Activated T-helper 2 cell treated with anti-CD3 and anti-CD28 coated beads, Interferon-gamma antibody, Interleukin-2, Interleukin-4, amounts not matched to agents 10 μg/mL and 5 μg/mL and 100 μg/mL, durations not matched to agents 14 hours and 24 hours and 36 hours (primary cell): ENCODE data around the gene WHAMM. TPM values are rescaled to one million over a fixed set of nuclear protein-coding genes. Genes with fewer than 3 reads are reported as not detected.
"Not testable (repeated sequence)": the region's sequence is repeated elsewhere in the genome, so short reads cannot be mapped to it uniquely, and the experiment has no call there.

Source experiments
- DNase-seq: peaks from one replicate; pipeline ENCODE4 v3.0.0; 2021; ENCODE audit warnings: low spot score
- H3K27ac Mint-ChIP-seq: one replicate; pipeline ENCODE4 v1.8.0; 2021; ENCODE audit warnings: mixed read lengths
- H3K27me3 Mint-ChIP-seq: one replicate; pipeline ENCODE4 v1.8.0; 2021; ENCODE audit warnings: low read depth, mixed read lengths
- H3K36me3 Mint-ChIP-seq: one replicate; pipeline ENCODE4 v1.8.0; 2021; ENCODE audit warnings: low read depth, mixed read lengths
- H3K4me1 Mint-ChIP-seq: one replicate; pipeline ENCODE4 v1.8.0; 2021; ENCODE audit warnings: low read depth, mixed read lengths
- H3K4me3 Mint-ChIP-seq: one replicate; pipeline ENCODE4 v1.8.0; 2021; ENCODE audit warnings: low read depth, mild to moderate bottlenecking, moderate library complexity, mixed read lengths
- H3K9me3 Mint-ChIP-seq: one replicate; pipeline ENCODE4 v1.8.0; 2021; ENCODE audit warnings: mixed read lengths
- intact Hi-C: fragments of 100-400 bp; cut with micrococcal nuclease; formaldehyde crosslinking; loops from one replicate; pipeline ENCODE4 v1.15.1; 2023
- total RNA-seq: library from RNA; stranded (reverse); gene quantifications from 2 replicates; pipeline ENCODE4 v1.2.3, GENCODE V29; 2022

WHAMM gene
- total RNA-seq, 1 donor from 2014 or later: 4.2 TPM

DNA sequence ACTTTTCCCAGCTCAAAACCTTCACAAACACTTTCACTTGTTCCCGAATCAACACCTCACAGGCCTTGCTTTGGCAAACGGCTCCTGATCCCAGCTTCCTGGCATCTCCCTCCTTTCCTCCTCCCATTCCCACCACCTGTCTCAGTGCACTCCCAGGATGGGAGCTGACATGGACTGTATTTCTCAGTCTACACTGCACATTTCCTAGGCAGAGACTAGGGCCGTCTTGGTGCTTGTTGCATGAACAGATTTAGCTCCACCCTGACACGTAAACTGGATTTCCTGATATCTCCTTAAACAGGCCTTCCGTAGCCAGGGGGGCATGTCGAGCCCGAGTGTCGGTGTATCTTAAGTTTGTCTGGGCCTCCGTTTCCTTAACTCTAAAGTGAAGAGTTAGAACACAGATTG, 790 bp upstream of the WHAMM start:
- Mint-ChIP-seq H3K36me3 (peaks cover 19% of the 10 kb centered on the region), H3K4me1 (peaks cover 21% of the 10 kb centered on the region), H3K27ac (no peak overlapping the region), H3K9me3 (no peaks in the 10 kb centered on the region), H3K27me3 (peaks cover 23% of the 10 kb centered on the region), H3K4me3 (no peak overlapping the region)
- intact Hi-C loops: loop anchor here (5.0 kb wide), 1 partner anchor 259 kb away; the partner anchor contains the start of gene BTBD1
- DNase-seq: no peak

GRCh38 chr15:82810061-82810889, 847 bp downstream of the WHAMM start:
- peaks cover 14% of the 10 kb centered on the region for H3K27me3 Mint-ChIP-seq
- peak overlapping the region; percentile 87 for H3K4me3 Mint-ChIP-seq
- peak; percentile 40 for DNase-seq
- H3K27ac Mint-ChIP-seq: peak overlapping the region; percentile 95
- peaks cover 21% of the 10 kb centered on the region for H3K4me1 Mint-ChIP-seq
- peaks cover 33% of the 10 kb centered on the region for H3K36me3 Mint-ChIP-seq
- H3K9me3 Mint-ChIP-seq: no peaks in the 10 kb centered on the region
- intact Hi-C loops: loop anchor here (2.0 to 10.0 kb wide), 4 partner anchors 59 to 392 kb away; partner anchors contain the start of gene RPS17

- DNase-seq: peak; percentile 54
- Mint-ChIP-seq H3K4me1 (peaks cover 21% of the 10 kb centered on the region), H3K27me3 (peaks cover 11% of the 10 kb centered on the region), H3K9me3 (no peaks in the 10 kb centered on the region), H3K27ac (peak overlapping the region; percentile 95), H3K36me3 (peaks cover 40% of the 10 kb centered on the region), H3K4me3 (peak overlapping the region; percentile 87)
- intact Hi-C loops: loop anchor here (1.0 to 10.0 kb wide), 6 partner anchors 21 to 391 kb away; partner anchors contain the start of gene RPS17
These were observed 1.5 kb downstream of the WHAMM start for GRCh38 chr15:82810890-82811426.

DNA sequence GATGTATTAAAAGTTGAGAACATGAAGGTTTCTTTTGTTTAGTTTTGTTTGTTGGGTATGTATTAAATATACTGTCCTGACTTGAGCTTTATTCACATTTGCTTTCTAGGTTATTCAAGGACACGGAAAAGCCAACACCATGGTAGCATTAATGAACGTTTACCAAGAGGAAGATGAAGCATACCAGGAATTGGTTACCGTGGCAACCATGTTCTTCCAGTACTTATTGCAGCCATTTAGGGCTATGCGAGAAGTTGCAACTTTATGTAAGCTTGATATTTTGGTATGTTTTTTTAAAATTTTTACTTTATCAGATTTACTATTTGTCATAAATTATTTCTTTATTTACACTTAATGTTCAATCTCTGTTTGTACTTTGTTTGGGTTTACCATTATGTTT, 3.6 kb downstream of the WHAMM start:
- Mint-ChIP-seq H3K4me3 (no peak overlapping the region), H3K4me1 (peaks cover 21% of the 10 kb centered on the region), H3K27me3 (peaks cover 2% of the 10 kb centered on the region), H3K36me3 (peaks cover 52% of the 10 kb centered on the region), H3K9me3 (no peaks in the 10 kb centered on the region), H3K27ac (no peak overlapping the region)
- DNase-seq: no peak
- intact Hi-C loops: loop anchor here (5.0 to 10.0 kb wide), 3 partner anchors 154 to 389 kb away; partner anchors contain the start of gene RPS17

GRCh38 chr15:82820128-82820527, 10.7 kb downstream of the WHAMM start:
- no peak overlapping the region for H3K4me3 Mint-ChIP-seq
- intact Hi-C loops: no loop called here
- peaks cover 64% of the 10 kb centered on the region for H3K36me3 Mint-ChIP-seq
- H3K27ac Mint-ChIP-seq: no peak overlapping the region
- H3K4me1 Mint-ChIP-seq: no peaks in the 10 kb centered on the region
- no peaks in the 10 kb centered on the region for H3K9me3 Mint-ChIP-seq
- DNase-seq: no peak
- no peaks in the 10 kb centered on the region for H3K27me3 Mint-ChIP-seq

DNA sequence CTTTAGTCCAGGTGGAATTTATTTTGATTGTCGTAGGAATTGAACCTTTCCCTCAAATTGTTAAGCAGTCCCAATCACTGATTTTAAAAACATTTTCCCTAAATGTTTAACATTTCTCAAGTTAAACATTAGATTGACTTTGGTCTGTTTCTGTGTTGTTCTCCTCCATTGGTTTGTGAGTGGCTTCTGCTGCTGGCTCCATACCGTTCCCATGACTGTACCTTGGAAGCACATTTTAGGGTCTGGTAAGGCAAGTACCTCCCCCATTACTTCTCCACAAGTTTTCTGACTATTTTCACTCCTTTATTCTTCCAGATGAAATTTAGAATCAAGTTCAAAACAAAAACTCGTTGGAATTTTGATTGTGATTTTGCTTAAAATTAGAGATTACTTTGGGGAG, 12.0 kb downstream of the WHAMM start:
- H3K4me3 Mint-ChIP-seq, H3K27ac Mint-ChIP-seq, H3K9me3 Mint-ChIP-seq, H3K27me3 Mint-ChIP-seq, intact Hi-C loops, H3K4me1 Mint-ChIP-seq, DNase-seq: not testable (repeated sequence)
- H3K36me3 Mint-ChIP-seq: peaks cover 63% of the 10 kb centered on the region

DNA sequence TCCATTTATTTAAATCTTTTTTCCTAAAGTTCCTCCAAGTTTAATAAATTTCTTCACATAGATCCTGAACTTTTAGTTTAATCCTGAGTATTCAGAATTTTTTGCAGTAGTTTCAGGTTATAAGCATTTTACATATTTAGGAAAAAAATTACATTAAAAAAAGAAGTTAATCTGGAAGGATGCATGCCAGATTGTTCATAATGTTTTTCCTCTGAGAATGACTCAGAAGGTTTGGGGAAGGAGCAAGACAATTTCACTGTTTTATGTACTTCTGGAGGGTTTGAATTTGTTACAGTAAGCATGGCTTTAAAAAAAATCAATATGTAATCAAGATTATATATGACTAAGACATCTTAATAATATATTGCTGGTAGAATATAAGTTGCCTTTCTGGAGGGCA, 12.4 kb downstream of the WHAMM start:
- H3K4me1 Mint-ChIP-seq, intact Hi-C loops, H3K4me3 Mint-ChIP-seq, H3K27me3 Mint-ChIP-seq, H3K9me3 Mint-ChIP-seq, DNase-seq, H3K27ac Mint-ChIP-seq: not testable (repeated sequence)
- peaks cover 63% of the 10 kb centered on the region for H3K36me3 Mint-ChIP-seq

DNA sequence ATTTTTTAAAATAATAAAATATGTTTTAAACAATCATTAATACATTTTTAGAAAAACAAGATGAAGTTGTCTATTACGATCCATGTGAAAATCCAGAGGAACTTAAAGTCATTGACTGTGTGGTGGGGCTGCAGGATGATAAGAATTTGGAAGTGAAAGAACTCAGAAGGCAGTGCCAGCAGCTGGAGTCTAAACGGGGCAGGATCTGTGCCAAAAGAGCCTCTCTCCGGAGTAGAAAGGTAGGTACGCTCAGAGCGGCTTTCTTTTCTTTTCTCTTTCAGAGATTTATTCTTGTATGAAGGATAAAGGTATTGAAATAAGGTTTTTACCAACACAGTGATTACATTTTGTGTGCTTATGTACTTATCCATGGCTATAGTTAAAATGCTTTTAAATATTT, 13.6 kb downstream of the WHAMM start:
- peaks cover 2% of the 10 kb centered on the region for H3K4me1 Mint-ChIP-seq
- H3K27me3 Mint-ChIP-seq: no peaks in the 10 kb centered on the region
- peaks cover 69% of the 10 kb centered on the region for H3K36me3 Mint-ChIP-seq
- no peak overlapping the region for H3K4me3 Mint-ChIP-seq
- intact Hi-C loops: no loop called here
- DNase-seq: no peak
- H3K27ac Mint-ChIP-seq: no peak overlapping the region
- H3K9me3 Mint-ChIP-seq: no peaks in the 10 kb centered on the region

DNA sequence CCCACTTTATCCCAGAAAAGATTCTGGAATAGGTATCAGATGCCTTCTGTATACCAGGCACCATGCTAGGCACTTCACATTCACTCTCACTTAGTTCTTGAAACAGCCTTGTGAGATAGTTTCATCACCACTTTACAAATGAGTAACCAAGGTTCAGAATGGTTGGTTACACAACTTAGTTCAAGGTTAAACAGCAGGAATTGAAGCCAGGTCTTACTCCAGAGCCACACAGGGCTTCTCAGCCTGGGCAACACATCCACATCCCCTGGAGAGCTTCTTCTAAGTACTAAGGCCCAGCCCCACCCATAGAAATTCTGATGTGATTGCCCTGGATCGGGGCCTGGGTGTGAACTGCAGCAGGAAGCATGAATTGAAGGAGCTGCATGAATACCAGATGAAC, 18.6 kb downstream of the WHAMM start:
- H3K27me3 Mint-ChIP-seq: no peaks in the 10 kb centered on the region
- no peak overlapping the region for H3K27ac Mint-ChIP-seq
- H3K4me3 Mint-ChIP-seq: no peak overlapping the region
- peaks cover 73% of the 10 kb centered on the region for H3K36me3 Mint-ChIP-seq
- no peaks in the 10 kb centered on the region for H3K9me3 Mint-ChIP-seq
- intact Hi-C loops: no loop called here
- DNase-seq: no peak
- H3K4me1 Mint-ChIP-seq: peaks cover 40% of the 10 kb centered on the region

- Mint-ChIP-seq H3K4me1 (peaks cover 45% of the 10 kb centered on the region), H3K4me3 (no peak overlapping the region), H3K27me3 (no peaks in the 10 kb centered on the region), H3K36me3 (peaks cover 81% of the 10 kb centered on the region), H3K27ac (no peak overlapping the region), H3K9me3 (no peaks in the 10 kb centered on the region)
- DNase-seq: no peak
- intact Hi-C loops: no loop called here
These were observed 19.8 kb downstream of the WHAMM start for GRCh38 chr15:82829234-82829633.

GRCh38 chr15:82830427-82831173, 21.2 kb downstream of the WHAMM start:
- peaks cover 89% of the 10 kb centered on the region for H3K36me3 Mint-ChIP-seq
- no peaks in the 10 kb centered on the region for H3K9me3 Mint-ChIP-seq
- H3K4me3 Mint-ChIP-seq: no peak overlapping the region
- no peak for DNase-seq
- H3K27me3 Mint-ChIP-seq: no peaks in the 10 kb centered on the region
- intact Hi-C loops: loop anchor here (5.0 to 10.0 kb wide), 4 partner anchors 137 to 234 kb away; partner anchors contain the start of genes BTBD1, C15orf40 and RAMAC
- H3K4me1 Mint-ChIP-seq: peaks cover 46% of the 10 kb centered on the region
- H3K27ac Mint-ChIP-seq: no peak overlapping the region

DNA sequence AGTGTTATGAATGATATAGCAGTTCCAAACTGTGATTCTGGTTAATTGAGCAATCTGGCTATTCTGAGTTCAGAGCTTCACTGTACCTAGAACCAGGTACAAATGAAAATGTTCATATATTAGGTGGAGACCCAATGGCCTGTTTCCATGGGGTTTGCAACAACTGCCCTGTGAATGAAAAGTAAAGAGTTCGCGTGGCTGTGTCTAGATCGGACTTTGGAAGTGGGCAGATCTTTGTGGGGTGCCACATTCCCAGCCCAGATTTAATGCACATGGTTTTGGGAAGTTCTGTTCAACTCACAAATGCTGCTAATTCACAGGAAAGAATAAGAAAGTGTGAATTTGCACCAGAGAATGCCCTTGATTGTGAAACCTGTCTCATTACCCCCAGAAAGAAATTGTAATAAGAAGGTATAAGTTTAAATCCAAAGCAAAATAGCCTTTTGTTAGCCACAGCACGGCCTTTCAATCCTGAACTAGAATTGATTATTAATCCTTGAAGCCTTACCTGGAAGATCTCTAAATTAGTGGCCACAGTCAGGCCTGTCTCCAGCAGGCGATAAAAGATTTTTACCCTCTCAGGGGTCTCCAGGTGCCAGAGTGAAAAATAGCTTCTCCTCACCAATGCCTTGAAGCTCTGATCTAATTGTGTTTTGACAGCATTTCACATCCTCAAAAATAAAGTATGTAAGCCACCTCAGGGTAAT, 22.6 kb downstream of the WHAMM start:
- Mint-ChIP-seq H3K36me3 (peaks cover 90% of the 10 kb centered on the region), H3K4me1 (peaks cover 46% of the 10 kb centered on the region), H3K27ac (peak overlapping the region; percentile 91)

More for the DNA sequence above, 22.6 kb downstream of the WHAMM start:
- no peak for DNase-seq
- Mint-ChIP-seq H3K9me3 (no peaks in the 10 kb centered on the region), H3K27me3 (no peaks in the 10 kb centered on the region), H3K4me3 (peak overlapping the region; percentile 49)
- intact Hi-C loops: loop anchor here (1.0 to 10.0 kb wide), 6 partner anchors 21 to 233 kb away; partner anchors contain the start of genes BTBD1, C15orf40 and RAMAC
